ENCODE measurements around the gene NCOR2.
A peak's percentile ranks its signal among the peaks of the same experiment; 100 is the strongest.

NCOR2 gene

DNA sequence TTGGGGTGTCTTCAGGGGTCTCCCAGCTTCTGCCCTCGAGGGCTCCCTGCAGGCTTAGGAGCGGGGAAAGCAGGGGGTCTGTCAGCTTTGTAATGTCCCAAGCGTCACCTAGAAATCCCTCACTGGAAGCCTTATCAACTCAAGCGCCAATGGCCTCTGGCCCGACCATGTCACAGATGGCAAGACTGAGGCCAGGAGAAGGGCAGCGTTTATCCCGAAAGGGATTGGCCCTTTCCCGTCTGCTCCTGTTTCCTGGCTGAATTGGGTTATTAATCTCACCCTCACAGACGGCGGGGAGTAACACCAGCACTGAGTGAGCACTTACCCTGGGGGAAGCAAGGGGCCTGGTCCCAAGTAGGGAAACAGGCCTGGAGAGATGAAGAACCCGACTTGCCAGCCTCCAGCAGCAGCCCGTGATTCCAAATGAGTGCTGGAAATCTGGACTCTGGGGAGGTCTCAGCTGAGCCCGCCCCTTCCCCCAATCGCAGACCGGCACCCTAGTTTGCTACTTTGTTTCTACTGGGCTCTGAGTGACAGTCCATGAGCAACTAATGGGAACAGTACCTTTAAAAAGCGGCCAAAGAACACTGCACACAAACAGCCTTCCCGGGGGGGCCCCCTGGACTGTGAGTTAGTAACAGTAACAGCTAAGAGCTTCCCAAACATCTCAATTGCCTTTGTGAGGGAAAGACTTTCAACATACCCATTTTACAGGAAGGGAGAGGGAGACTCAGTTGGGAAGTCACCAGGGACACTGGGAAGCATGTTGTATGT, 2.1 kb upstream of the NCOR2 start:
- Histone ChIP-seq H3K9ac (ENCODE audit: low read length) (no peak overlapping the region), H3K9me3 (ENCODE audit: low read length) (no peaks in the 10 kb centered on the region), H3K27ac (ENCODE audit: low read depth, low read length) (peak overlapping the region; percentile 93), H3K36me3 (ENCODE audit: insufficient read depth, low read length) (no peaks in the 10 kb centered on the region), H3K4me1 (ENCODE audit: insufficient read depth, low read length) (peaks cover 27% of the 10 kb centered on the region), H3K4me3 (ENCODE audit: low read depth in 1 of 2, low read length in 2 of 2) (no peak overlapping the region), H3K27me3 (ENCODE audit: control insufficient read depth in 1 of 2, insufficient read depth in 2 of 2, low read length in 2 of 2) (no peaks in the 10 kb centered on the region)

DNA sequence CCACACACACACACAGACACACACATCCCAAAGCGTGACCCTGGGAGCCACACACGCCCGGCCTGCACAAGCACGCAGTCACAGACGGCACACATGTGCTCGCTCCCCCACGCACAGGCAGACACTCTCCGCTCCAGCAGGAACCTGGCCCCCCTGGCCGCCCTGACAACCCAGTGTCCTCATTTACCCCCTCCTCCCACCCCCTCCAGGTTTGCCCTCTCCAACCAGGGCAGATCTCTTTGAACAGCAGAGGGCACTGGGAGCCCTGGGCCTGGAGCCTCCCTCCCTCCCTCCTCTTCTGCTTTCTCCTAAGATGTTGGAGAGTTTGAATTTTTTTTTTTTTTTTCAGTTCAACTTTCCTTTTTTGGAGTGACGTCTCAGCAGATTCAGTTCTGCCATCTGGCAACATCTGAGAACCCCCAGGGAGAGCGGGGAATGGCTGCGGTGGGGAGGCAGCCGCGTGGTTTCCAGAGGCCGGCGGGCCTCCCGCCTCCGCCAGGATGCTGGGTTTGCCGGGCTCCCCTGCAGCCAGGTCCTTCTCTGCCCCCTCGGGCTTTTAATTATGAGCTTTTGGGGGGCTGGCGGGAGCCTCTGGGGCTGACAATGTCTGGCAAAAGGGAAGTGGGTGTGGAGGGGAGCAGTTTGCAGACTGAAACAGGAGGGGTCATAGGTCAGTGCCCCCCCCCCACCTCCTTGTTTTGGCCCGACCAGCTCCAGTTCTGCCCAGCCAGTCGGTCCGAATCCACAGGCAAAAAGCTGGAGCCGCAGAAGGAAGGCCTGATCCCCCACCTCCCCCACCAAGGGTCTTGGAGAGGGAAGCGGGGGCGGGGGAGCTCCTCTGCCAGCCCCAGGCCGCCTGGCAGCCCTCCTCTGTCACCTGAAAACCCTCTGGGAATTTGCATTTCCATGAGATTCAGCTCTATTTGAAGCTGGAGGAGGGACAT, 1.3 kb upstream of the NCOR2 start:
- Histone ChIP-seq H3K27me3 (ENCODE audit: control insufficient read depth in 1 of 2, insufficient read depth in 2 of 2, low read length in 2 of 2) (no peaks in the 10 kb centered on the region), H3K4me1 (ENCODE audit: insufficient read depth, low read length) (peaks cover 34% of the 10 kb centered on the region), H3K9me3 (ENCODE audit: low read length) (no peaks in the 10 kb centered on the region), H3K27ac (ENCODE audit: low read depth, low read length) (peak overlapping the region; percentile 93), H3K4me3 (ENCODE audit: low read depth in 1 of 2, low read length in 2 of 2) (peak overlapping the region in 1 of 2 donors; percentile 33), H3K9ac (ENCODE audit: low read length) (no peak overlapping the region), H3K36me3 (ENCODE audit: insufficient read depth, low read length) (no peaks in the 10 kb centered on the region)

DNA sequence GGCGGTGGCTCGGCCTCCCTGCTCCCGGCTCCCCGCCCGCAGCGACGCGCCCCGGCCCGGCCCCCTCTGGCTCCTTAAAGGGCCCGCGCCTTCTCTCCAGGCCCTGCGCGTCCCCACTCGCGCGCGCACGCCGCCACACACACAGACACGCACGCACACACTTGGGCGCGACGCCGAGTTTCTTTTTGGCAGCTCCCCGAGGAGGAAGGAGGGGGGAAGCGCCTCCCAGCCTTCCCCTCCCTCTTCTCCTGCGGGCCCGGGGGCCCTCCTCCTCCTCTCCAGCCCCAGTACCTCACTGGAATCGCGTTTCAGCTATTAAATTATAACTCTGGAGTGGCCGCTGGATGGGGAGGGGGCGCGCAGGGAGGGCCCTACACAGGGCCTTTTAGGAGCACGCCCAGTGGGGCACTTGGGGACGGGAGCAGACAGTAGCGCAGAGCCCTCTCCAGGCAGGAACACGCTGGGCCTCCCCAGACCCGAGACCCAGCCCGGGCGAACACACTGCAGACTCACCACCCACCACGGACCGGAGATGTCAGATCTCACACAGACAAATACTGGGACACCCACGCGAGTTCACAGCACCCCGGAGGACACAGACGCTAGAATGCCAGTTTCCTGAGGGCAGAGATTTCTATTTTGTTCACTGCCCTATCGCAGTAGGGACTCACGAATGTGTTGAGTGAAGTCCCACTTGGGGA, 411 bp upstream of the NCOR2 start:
- H3K27me3 ChIP-seq (ENCODE audit: control insufficient read depth in 1 of 2, insufficient read depth in 2 of 2, low read length in 2 of 2) = no peaks in the 10 kb centered on the region
- peak overlapping the region; percentile 93 for H3K27ac ChIP-seq (ENCODE audit: low read depth, low read length)
- no peaks in the 10 kb centered on the region for H3K9me3 ChIP-seq (ENCODE audit: low read length)
- H3K36me3 ChIP-seq (ENCODE audit: insufficient read depth, low read length) = no peaks in the 10 kb centered on the region
- peak overlapping the region; percentile 26 to 50 for H3K4me3 ChIP-seq (ENCODE audit: low read depth in 1 of 2, low read length in 2 of 2)
- H3K9ac ChIP-seq (ENCODE audit: low read length) = no peak overlapping the region
- peaks cover 43% of the 10 kb centered on the region for H3K4me1 ChIP-seq (ENCODE audit: insufficient read depth, low read length)

DNA sequence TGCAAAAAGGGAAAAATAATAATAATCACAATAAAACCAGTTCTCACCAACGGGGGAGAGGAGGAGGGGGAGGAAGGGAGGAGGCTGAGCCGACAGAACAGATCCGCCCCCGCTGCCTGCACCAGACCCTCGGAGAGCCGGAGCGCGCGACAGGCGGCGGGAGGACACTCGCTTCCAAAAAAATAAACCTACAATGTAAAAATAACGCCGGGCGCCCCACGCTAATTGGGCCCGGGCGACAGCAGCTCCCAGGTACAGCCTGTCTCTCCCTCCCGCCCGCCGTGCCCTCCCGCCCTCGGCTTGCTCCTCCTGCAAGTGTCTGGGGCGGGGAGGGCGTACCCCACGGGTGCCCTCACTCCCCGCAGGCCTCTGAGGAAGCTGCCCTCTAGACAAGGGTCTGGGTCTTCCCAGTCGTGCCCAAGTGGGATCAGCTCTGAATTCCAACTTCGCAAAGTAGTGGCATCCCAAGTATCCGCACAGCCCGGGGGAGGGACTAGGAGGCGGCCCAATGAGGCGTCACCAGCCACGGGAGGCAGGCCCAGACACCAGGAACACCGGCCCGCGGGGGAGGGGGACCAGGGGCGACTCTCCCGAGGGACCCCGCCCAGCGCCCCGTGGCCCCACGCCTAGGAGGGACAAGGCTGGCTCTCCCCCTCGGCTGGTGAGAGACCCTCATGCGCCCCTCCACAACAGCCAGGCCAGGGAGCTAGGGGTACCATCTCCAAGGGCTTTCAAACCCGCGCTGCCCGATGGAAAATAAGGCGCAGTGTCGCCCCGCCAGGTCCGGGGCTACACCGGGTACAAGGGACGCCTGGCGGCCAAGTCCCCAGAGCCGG, 1.0 kb downstream of the NCOR2 start:
- peak overlapping the region; percentile 77 to 95 for H3K4me3 ChIP-seq (ENCODE audit: low read depth in 1 of 2, low read length in 2 of 2)
- H3K9ac ChIP-seq (ENCODE audit: low read length) = peak overlapping the region; percentile 71
- H3K27me3 ChIP-seq (ENCODE audit: control insufficient read depth in 1 of 2, insufficient read depth in 2 of 2, low read length in 2 of 2) = no peaks in the 10 kb centered on the region
- H3K4me1 ChIP-seq (ENCODE audit: insufficient read depth, low read length) = peaks cover 54% of the 10 kb centered on the region
- no peaks in the 10 kb centered on the region for H3K9me3 ChIP-seq (ENCODE audit: low read length)
- no peaks in the 10 kb centered on the region for H3K36me3 ChIP-seq (ENCODE audit: insufficient read depth, low read length)
- peak overlapping the region; percentile 99 for H3K27ac ChIP-seq (ENCODE audit: low read depth, low read length)

DNA sequence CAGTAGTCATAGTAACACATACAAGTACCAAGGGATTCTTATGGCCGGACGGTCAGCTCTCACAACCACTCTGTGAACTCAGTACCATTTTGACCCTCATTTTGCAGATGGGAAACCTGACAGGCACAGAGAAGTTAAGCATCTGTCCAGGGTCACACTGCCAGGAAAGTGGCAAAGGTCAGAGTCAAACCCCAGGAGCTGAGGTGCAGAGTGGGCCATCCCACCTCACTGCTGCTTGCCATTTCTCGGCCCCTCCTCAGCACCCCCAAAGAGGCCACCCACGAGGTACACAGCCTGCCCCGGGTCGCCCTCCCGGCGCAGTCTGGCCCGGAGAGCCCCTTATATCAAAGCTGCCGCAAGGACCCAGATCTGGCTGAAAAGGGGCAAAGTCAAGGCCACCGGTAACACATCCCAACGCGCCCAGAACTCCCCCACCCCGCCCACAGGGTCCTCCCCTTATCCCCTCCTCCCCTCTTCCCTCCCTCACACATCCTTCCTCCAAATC, 1.7 kb downstream of the NCOR2 start:
- peak overlapping the region; percentile 99 for H3K27ac ChIP-seq (ENCODE audit: low read depth, low read length)
- H3K36me3 ChIP-seq (ENCODE audit: insufficient read depth, low read length) = no peaks in the 10 kb centered on the region
- peak overlapping the region; percentile 77 to 95 for H3K4me3 ChIP-seq (ENCODE audit: low read depth in 1 of 2, low read length in 2 of 2)
- H3K27me3 ChIP-seq (ENCODE audit: control insufficient read depth in 1 of 2, insufficient read depth in 2 of 2, low read length in 2 of 2) = no peaks in the 10 kb centered on the region
- peak overlapping the region; percentile 71 for H3K9ac ChIP-seq (ENCODE audit: low read length)
- no peaks in the 10 kb centered on the region for H3K9me3 ChIP-seq (ENCODE audit: low read length)
- H3K4me1 ChIP-seq (ENCODE audit: insufficient read depth, low read length) = peaks cover 61% of the 10 kb centered on the region

DNA sequence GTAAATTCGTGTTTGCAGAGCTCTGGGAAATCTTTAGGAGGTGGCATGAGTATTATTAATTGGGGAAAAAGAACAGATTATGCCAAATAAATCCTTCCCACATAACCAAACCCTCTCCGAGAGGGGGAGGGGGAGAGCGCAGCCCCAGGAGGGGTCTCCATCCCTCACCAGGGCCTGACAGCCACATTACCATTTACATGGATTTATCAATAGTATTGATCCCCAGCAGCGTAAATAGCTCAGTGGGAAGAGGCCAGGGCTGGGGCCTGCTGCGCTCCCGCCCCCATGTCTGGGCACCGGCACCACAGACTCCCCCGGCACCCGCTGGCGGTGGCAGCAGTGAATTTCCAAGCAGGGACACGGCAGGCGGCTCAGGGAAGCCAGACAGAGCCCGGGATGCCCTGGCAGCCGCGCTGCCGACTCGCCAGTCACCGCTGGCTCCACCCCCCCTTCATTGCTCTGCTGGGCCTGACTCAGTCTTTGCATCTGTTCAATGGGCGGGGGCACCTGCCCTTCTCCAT, 2.4 kb downstream of the NCOR2 start:
- Histone ChIP-seq H3K27ac (ENCODE audit: low read depth, low read length) (peak overlapping the region; percentile 99), H3K9me3 (ENCODE audit: low read length) (no peaks in the 10 kb centered on the region), H3K4me1 (ENCODE audit: insufficient read depth, low read length) (peaks cover 68% of the 10 kb centered on the region), H3K27me3 (ENCODE audit: control insufficient read depth in 1 of 2, insufficient read depth in 2 of 2, low read length in 2 of 2) (no peaks in the 10 kb centered on the region), H3K36me3 (ENCODE audit: insufficient read depth, low read length) (no peaks in the 10 kb centered on the region), H3K4me3 (ENCODE audit: low read depth in 1 of 2, low read length in 2 of 2) (peak overlapping the region in 1 of 2 donors; percentile 77), H3K9ac (ENCODE audit: low read length) (no peak overlapping the region)

DNA sequence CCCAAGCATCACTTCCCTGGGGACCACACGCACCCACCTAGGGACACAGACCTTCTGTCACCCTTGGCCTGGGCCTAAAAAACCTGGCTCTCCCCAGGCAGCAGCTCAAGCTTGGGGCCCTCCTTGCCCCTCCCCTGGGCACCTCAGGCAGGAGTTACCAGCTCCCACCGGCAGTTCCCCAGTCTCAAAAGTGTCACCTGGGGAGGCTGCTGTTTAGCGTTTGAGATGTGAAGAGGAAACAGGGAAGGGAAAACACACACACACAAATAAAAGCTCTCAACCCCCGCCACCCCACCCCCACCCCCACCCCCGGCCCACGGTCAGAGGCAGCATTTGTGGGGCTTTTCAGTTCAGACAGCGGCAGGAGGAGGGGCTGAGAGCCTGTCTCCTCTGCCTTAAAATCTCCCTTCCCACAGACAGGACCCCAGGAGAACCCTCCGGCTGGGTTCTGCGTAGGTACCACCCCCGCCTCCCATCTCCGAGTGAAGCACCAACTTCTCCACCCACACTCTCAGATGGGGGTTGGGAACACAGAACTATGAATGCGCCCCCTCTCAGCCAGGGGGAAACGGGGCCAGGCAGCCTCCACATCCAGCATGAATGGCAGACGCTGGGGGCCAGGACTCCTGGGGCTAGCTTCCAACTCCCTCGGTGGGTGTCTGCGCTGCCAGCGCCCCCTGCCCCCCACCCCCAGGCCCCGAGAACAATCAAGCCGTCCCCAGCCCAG, 3.0 kb downstream of the NCOR2 start:
- Histone ChIP-seq H3K36me3 (ENCODE audit: insufficient read depth, low read length) (no peaks in the 10 kb centered on the region), H3K27ac (ENCODE audit: low read depth, low read length) (peak overlapping the region; percentile 99), H3K4me3 (ENCODE audit: low read depth in 1 of 2, low read length in 2 of 2) (no peak overlapping the region), H3K4me1 (ENCODE audit: insufficient read depth, low read length) (peaks cover 68% of the 10 kb centered on the region), H3K9me3 (ENCODE audit: low read length) (no peaks in the 10 kb centered on the region), H3K27me3 (ENCODE audit: control insufficient read depth in 1 of 2, insufficient read depth in 2 of 2, low read length in 2 of 2) (no peaks in the 10 kb centered on the region), H3K9ac (ENCODE audit: low read length) (no peak overlapping the region)

DNA sequence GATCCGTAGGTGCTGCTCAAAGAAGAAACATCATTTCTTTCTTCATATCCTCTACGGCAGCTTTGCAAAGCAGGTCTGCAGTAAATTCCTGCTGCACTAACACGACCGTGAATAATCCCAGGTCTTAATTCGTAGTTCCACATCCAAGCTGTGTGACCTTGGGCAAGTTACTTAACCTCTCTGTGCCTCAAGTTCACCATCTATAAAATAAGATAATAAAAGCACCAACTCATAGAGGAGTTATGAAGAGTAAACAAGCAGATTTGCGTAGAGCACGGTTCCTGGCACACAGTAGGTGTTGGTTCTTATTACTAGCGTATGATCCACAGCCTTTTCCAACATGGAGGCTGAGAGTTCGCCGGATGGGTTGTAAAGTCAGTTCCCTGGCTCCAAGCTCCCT, 3.6 kb downstream of the NCOR2 start:
- no peaks in the 10 kb centered on the region for H3K27me3 ChIP-seq (ENCODE audit: control insufficient read depth in 1 of 2, insufficient read depth in 2 of 2, low read length in 2 of 2)
- H3K4me3 ChIP-seq (ENCODE audit: low read depth in 1 of 2, low read length in 2 of 2) = no peak overlapping the region
- no peak overlapping the region for H3K9ac ChIP-seq (ENCODE audit: low read length)
- H3K4me1 ChIP-seq (ENCODE audit: insufficient read depth, low read length) = peaks cover 62% of the 10 kb centered on the region
- no peaks in the 10 kb centered on the region for H3K36me3 ChIP-seq (ENCODE audit: insufficient read depth, low read length)
- peak overlapping the region; percentile 64 for H3K27ac ChIP-seq (ENCODE audit: low read depth, low read length)
- H3K9me3 ChIP-seq (ENCODE audit: low read length) = no peaks in the 10 kb centered on the region

DNA sequence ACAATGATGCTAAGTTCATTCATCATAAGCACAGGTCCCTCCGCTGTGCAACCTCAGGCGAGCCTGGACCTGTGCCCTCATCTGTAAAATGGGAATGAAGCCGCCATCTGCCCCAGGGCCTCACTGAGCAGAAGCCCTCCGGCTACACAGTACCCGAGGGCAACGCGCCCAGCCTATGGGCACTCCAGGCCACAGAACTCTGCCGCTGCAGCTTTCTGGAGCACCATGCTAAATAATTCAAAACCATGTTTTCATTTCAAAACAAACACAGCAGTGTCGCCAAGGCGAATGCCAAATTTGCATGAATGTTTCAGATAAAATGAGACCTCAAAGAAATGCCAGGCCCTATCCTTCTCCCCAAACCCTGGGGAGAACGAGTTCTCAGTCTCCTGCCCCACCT, 4.0 kb downstream of the NCOR2 start:
- no peaks in the 10 kb centered on the region for H3K36me3 ChIP-seq (ENCODE audit: insufficient read depth, low read length)
- no peaks in the 10 kb centered on the region for H3K9me3 ChIP-seq (ENCODE audit: low read length)
- peaks cover 61% of the 10 kb centered on the region for H3K4me1 ChIP-seq (ENCODE audit: insufficient read depth, low read length)
- peak overlapping the region in 1 of 2 donors; percentile 13 for H3K4me3 ChIP-seq (ENCODE audit: low read depth in 1 of 2, low read length in 2 of 2)
- H3K27me3 ChIP-seq (ENCODE audit: control insufficient read depth in 1 of 2, insufficient read depth in 2 of 2, low read length in 2 of 2) = no peaks in the 10 kb centered on the region
- no peak overlapping the region for H3K9ac ChIP-seq (ENCODE audit: low read length)
- H3K27ac ChIP-seq (ENCODE audit: low read depth, low read length) = peak overlapping the region; percentile 64

DNA sequence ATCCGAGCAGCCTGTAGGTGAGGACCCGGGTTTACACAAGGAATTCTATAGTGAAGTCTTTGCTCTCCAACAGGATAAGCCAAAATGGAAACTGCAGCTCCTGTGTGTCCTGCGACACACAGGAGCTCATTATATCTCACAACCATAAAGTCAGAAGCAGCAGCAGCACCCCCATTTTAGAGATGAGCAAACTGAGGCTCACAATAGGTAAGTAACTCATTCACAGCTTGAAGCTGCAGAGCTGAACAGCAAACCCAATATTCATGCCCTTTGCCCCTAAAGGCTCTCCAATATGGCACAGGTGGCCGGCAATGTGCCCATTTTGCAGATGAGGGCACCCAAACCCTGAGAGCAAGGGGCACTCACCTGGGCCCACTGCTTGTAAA, 4.6 kb downstream of the NCOR2 start:
- peak overlapping the region; percentile 64 for H3K27ac ChIP-seq (ENCODE audit: low read depth, low read length)
- peak overlapping the region in 1 of 2 donors; percentile 13 for H3K4me3 ChIP-seq (ENCODE audit: low read depth in 1 of 2, low read length in 2 of 2)
- H3K9ac ChIP-seq (ENCODE audit: low read length) = no peak overlapping the region
- H3K36me3 ChIP-seq (ENCODE audit: insufficient read depth, low read length) = no peaks in the 10 kb centered on the region
- H3K9me3 ChIP-seq (ENCODE audit: low read length) = no peaks in the 10 kb centered on the region
- H3K27me3 ChIP-seq (ENCODE audit: control insufficient read depth in 1 of 2, insufficient read depth in 2 of 2, low read length in 2 of 2) = no peaks in the 10 kb centered on the region
- peaks cover 58% of the 10 kb centered on the region for H3K4me1 ChIP-seq (ENCODE audit: insufficient read depth, low read length)

Measured in muscle layer of colon (tissue), 2 donors.